PC-9 (cell line): Measurements from ENCODE around the gene SLC38A8.

Experiments
- EZH2 ChIP-seq: fragments of 200-600 bp; sonication (generic); IDR thresholded peaks from 2 replicates; pipeline ENCODE4 v1.8.0; 2017; ENCODE audit warnings: antibody characterized with exemption, low read depth
- TF ChIP-seq, protein P1 (sequence below): fragments of 200-600 bp; sonication (generic); conservative IDR thresholded peaks from 2 replicates; pipeline ENCODE4 v1.6.1; 2017; ENCODE audit warnings: mixed run types, antibody characterized with exemption, mild to moderate bottlenecking, moderate library complexity

DNA sequence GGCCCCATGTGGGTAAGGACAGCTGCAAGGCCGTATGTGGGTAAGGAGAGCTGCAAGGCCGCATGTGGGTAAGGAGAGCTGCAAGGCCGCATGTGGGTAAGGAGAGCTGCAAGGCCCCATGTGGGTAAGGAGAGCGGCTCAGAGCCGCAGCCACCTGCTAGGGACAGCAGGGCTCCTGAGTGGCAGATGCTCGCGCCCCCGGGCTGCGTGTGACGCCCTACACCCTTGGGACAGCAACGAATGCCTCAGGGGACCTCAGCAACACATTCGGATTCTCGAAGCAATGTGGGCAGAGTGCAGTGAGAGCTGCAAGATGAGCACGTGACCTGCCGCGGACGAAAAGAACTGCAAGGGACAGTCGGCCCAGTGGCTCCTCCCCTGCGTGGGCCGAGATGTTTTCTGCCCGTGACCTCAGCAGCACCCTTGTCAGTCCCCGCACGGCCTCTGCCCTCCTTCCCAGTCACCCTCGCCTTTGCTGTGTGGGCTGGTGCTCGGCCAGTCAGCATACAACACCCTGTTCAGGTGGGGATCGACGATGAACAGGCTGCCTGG lies 9.6 kb upstream of the SLC38A8 start:
- TF ChIP-seq, protein P1, sequence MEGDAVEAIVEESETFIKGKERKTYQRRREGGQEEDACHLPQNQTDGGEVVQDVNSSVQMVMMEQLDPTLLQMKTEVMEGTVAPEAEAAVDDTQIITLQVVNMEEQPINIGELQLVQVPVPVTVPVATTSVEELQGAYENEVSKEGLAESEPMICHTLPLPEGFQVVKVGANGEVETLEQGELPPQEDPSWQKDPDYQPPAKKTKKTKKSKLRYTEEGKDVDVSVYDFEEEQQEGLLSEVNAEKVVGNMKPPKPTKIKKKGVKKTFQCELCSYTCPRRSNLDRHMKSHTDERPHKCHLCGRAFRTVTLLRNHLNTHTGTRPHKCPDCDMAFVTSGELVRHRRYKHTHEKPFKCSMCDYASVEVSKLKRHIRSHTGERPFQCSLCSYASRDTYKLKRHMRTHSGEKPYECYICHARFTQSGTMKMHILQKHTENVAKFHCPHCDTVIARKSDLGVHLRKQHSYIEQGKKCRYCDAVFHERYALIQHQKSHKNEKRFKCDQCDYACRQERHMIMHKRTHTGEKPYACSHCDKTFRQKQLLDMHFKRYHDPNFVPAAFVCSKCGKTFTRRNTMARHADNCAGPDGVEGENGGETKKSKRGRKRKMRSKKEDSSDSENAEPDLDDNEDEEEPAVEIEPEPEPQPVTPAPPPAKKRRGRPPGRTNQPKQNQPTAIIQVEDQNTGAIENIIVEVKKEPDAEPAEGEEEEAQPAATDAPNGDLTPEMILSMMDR = no peak
- TF ChIP-seq EZH2 = no peak
